GM23338 (cell line): ENCODE data around the gene NTRK3. TPM values are rescaled to one million over a fixed set of nuclear protein-coding genes. Genes with fewer than 3 reads are reported as not detected.

ENCODE experiments used
- ATAC-seq: fragments of 200-7000 bp; cut with Tn5 transposase; 3 replicates; pipeline ENCODE4 v1.9.1; 2020
- DNase-seq: peaks from one replicate; pipeline ENCODE4 v3.0.0-alpha.2; 2015; ENCODE audit warnings: low spot score
- H2AFZ ChIP-seq: fragments of 200-600 bp; sonication (generic); 2 replicates; pipeline ENCODE4 v1.8.0; 2016; ENCODE audit warnings: antibody characterized with exemption, mild to moderate bottlenecking, moderate library complexity
- H3F3A ChIP-seq: fragments of 200-600 bp; sonication (generic); replicated peaks from 2 replicates; pipeline ENCODE4 v1.8.0; 2017; ENCODE audit warnings: antibody characterized with exemption, mixed run types, low read depth
- H3K27ac ChIP-seq: fragments of 200-600 bp; sonication (generic); 2 replicates; pipeline ENCODE4 v1.6.1; 2016; ENCODE audit warnings: low read depth
- H3K27me3 ChIP-seq: fragments of 200-600 bp; sonication (generic); 2 replicates; pipeline ENCODE4 v1.8.0; 2016; ENCODE audit warnings: mild to moderate bottlenecking, mixed run types, moderate library complexity; ENCODE audit not compliant: insufficient read depth
- H3K36me3 ChIP-seq: fragments of 200-600 bp; sonication (generic); 2 replicates; pipeline ENCODE4 v1.8.0; 2016; ENCODE audit warnings: mild to moderate bottlenecking; ENCODE audit not compliant: insufficient read depth
- H3K4me1 ChIP-seq: fragments of 200-600 bp; sonication (generic); 2 replicates; pipeline ENCODE4 v1.8.0; 2016; ENCODE audit warnings: mild to moderate bottlenecking, moderate library complexity; ENCODE audit not compliant: insufficient read depth
- H3K4me2 ChIP-seq: fragments of 200-600 bp; sonication (generic); 2 replicates; pipeline ENCODE4 v1.7.1; 2017; ENCODE audit warnings: mixed run types
- H3K4me3 ChIP-seq: fragments of 200-600 bp; sonication (generic); 2 replicates; pipeline ENCODE4 v1.6.1; 2016; ENCODE audit warnings: mixed run types
- H3K79me2 ChIP-seq: fragments of 200-600 bp; sonication (generic); replicated peaks from 2 replicates; pipeline ENCODE4 v1.8.0; 2017; ENCODE audit warnings: mild to moderate bottlenecking; ENCODE audit not compliant: insufficient read depth
- H3K9me2 ChIP-seq: fragments of 200-600 bp; sonication (generic); 2 replicates; pipeline ENCODE4 v1.8.0; 2017; ENCODE audit not compliant: insufficient read depth
- H4K20me1 ChIP-seq: fragments of 200-600 bp; sonication (generic); replicated peaks from 2 replicates; pipeline ENCODE4 v1.8.0; 2017; ENCODE audit warnings: mild to moderate bottlenecking; ENCODE audit not compliant: insufficient read depth
- H3K27ac Mint-ChIP-seq: 2 replicates; pipeline ENCODE4 v1.8.0; 2020; ENCODE audit warnings: inconsistent platforms, mild to moderate bottlenecking, moderate library complexity, mixed read lengths
- H3K27me3 Mint-ChIP-seq: 3 replicates; pipeline ENCODE4 v1.8.0; 2022; ENCODE audit warnings: low read depth, mild to moderate bottlenecking, moderate library complexity, mixed read lengths, inconsistent platforms; ENCODE audit not compliant: insufficient read depth, poor library complexity
- H3K36me3 Mint-ChIP-seq: 3 replicates; pipeline ENCODE4 v1.8.0; 2021; ENCODE audit warnings: low read depth, mild to moderate bottlenecking, inconsistent platforms, moderate library complexity, mixed read lengths
- H3K4me1 Mint-ChIP-seq: 3 replicates; pipeline ENCODE4 v1.8.0; 2020; ENCODE audit warnings: mild to moderate bottlenecking, inconsistent platforms, mixed read lengths
- H3K4me3 Mint-ChIP-seq: 3 replicates; pipeline ENCODE4 v1.8.0; 2021; ENCODE audit warnings: moderate library complexity, mild to moderate bottlenecking, inconsistent platforms, mixed read lengths
- H3K9me3 Mint-ChIP-seq: 3 replicates; pipeline ENCODE4 v1.8.0; 2020; ENCODE audit warnings: moderate library complexity, mild to moderate bottlenecking, inconsistent platforms, mixed read lengths
- ETS1 ChIP-seq: IDR thresholded peaks from 2 replicates; pipeline ENCODE4 v1.6.1; 2016; ENCODE audit warnings: antibody characterized with exemption
- EZH2 ChIP-seq: fragments of 200-600 bp; sonication (generic); IDR thresholded peaks from one replicate; pipeline ENCODE4 v1.8.0; 2017; ENCODE audit warnings: antibody characterized with exemption, mild to moderate bottlenecking, low read depth; ENCODE audit not compliant: unreplicated experiment
- EZH2phosphoT487 ChIP-seq: fragments of 200-600 bp; sonication (generic); IDR thresholded peaks from one replicate; pipeline ENCODE4 v1.8.1; 2018; ENCODE audit warnings: antibody characterized with exemption; ENCODE audit not compliant: unreplicated experiment
- JUNB ChIP-seq: IDR thresholded peaks from one replicate; pipeline ENCODE4 v1.6.1; 2016; ENCODE audit warnings: antibody characterized with exemption; ENCODE audit not compliant: unreplicated experiment
- NANOG ChIP-seq: IDR thresholded peaks from 2 replicates; pipeline ENCODE4 v1.6.1; 2016; ENCODE audit warnings: antibody characterized with exemption, borderline replicate concordance
- REST ChIP-seq: IDR thresholded peaks from one replicate; pipeline ENCODE4 v1.6.1; 2018; ENCODE audit warnings: antibody characterized with exemption; ENCODE audit not compliant: unreplicated experiment
- ZNF114 ChIP-seq: fragments of 250-450 bp; sonication (Bioruptor Pico); IDR thresholded peaks from 2 replicates; pipeline ENCODE4 v1.5.0; 2020; ENCODE audit warnings: mild to moderate bottlenecking, moderate library complexity
- ZNF331 ChIP-seq: fragments of 250-450 bp; sonication (Bioruptor Pico); IDR thresholded peaks from 2 replicates; pipeline ENCODE4 v1.5.0; 2020; ENCODE audit warnings: low read depth, mild to moderate bottlenecking, moderate library complexity
- ZNF462 ChIP-seq: fragments of 250-450 bp; sonication (Bioruptor Pico); IDR thresholded peaks from 2 replicates; pipeline ENCODE4 v1.5.0; 2020; ENCODE audit warnings: mild to moderate bottlenecking, moderate library complexity
- polyA plus RNA-seq: library from polyadenylated mRNA; unstranded; fragments of >200 nt; fragmentation: Nextera tagmentation; extraction: Ambion mirVana; gene quantifications from 2 replicates; pipeline ENCODE4 v1.2.1, GENCODE V29; 2016
- total RNA-seq: library from RNA; depleted of rRNA; stranded (reverse); fragments of >200 nt; shearing (Covaris generic); gene quantifications from 2 replicates; pipeline ENCODE4 v1.2.3, GENCODE V29; 2014

Gene NTRK3
- total and polyA plus RNA-seq, 2 experiments from 2014 or later = 3.1 to 5.3 TPM

- Mint-ChIP-seq H3K27me3 (no peaks in the 10 kb centered on the region), H3K9me3 (no peaks in the 10 kb centered on the region)
These were observed 55.3 kb downstream of the NTRK3 start for GRCh38 chr15:88201207-88201606.

More at GRCh38 chr15:88201207-88201606, 55.3 kb downstream of the NTRK3 start:
- DNase-seq (no peak), ATAC-seq (no peak)
- H3K4me2 ChIP-seq = no peak overlapping the region
- no peaks in the 10 kb centered on the region for H4K20me1 ChIP-seq
- H3F3A ChIP-seq = no peaks in the 10 kb centered on the region
- H3K4me3 ChIP-seq = no peak overlapping the region
- H3K9me2 ChIP-seq = no peaks in the 10 kb centered on the region; the same call in 1 of the 2 replicates
- no peak overlapping the region for H2AFZ ChIP-seq
- H3K79me2 ChIP-seq = no peaks in the 10 kb centered on the region
- no peaks in the 10 kb centered on the region for H3K36me3 ChIP-seq
- no peak overlapping the region for H3K27ac ChIP-seq
- no peak overlapping the region for H3K27ac Mint-ChIP-seq
- no peaks in the 10 kb centered on the region for H3K4me1 ChIP-seq
- H3K27me3 ChIP-seq = no peaks in the 10 kb centered on the region
- no peak overlapping the region for H3K4me3 Mint-ChIP-seq
- no peaks in the 10 kb centered on the region for H3K36me3 Mint-ChIP-seq
- no peaks in the 10 kb centered on the region for H3K4me1 Mint-ChIP-seq
- TF ChIP-seq ZNF114 (CRISPR knock-in tag) (no peak), REST (no peak), EZH2 (no peak), ZNF462 (CRISPR knock-in tag) (no peak), JUNB (no peak), ZNF331 (CRISPR knock-in tag) (no peak), ETS1 (no peak), EZH2phosphoT487 (no peak), NANOG (no peak)
